COLO668 (cell line): ENCODE data around the gene TTLL5.
"Not testable (repeated sequence)": the region's sequence is repeated elsewhere in the genome, so short reads cannot be mapped to it uniquely, and the experiment has no call there.

Experiments
- DNase-seq: peaks from one replicate; lab custom pipeline; 2025; ENCODE audit not compliant: unreplicated experiment; lab: John Stamatoyannopoulos, UW

Gene TTLL5

GRCh38 chr14:75831455-75831854 lies 170.4 kb downstream of the TTLL5 start:
- DNase-seq = peak; percentile 76

DNA sequence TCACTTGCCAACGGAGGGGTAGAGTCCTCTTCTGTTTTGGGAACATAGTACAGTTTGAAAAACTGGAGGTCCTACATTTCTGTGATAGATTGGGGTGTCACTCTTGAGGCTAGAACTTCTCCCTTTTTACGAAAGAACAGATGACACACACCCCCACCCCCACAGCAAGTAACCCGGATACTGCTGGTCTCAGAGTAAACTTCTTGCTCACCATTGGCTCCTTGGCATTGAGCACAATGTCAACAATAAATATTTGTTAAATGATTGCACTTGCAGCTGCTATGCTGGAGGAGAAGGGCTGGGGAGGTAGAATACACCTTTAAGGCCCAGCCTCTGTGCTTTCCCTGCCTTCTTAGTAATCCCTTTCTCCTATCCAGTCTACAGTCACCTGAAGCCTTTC lies 170.9 kb downstream of the TTLL5 start:
- DNase-seq = peak; percentile 49

DNA sequence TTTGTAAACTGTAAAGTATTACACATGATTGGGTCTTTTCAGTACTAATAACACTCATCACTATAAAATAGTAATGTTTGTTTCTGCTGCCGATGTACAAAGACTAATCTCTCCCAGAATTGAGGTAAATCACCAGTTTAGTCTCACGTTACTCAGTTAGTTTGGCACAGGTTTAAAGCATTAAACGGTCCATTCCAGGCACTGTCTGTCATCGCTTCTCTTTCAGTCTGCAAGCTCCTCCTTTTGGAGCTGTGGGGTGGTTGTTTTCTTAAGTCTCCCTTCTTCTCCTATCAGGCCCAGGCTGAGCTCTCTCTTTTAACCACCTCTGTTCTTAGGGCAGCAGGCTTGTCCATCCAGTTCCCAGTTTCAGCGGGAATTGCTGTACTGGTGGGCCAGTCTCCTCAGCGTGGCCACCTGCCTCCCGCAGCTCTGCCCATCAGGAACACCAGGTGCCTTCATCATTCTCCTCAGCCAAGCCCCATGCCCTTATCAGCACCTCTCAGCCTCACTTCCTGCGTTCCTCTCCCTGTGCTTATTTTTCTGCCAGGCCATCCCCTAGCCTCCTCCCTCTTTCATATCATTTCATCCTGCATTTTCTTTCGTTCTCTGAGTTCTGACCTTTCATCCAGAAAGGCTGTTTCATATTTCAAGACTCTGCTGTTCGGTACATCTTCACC lies 171.7 kb downstream of the TTLL5 start:
- DNase-seq = peak; percentile 42

DNA sequence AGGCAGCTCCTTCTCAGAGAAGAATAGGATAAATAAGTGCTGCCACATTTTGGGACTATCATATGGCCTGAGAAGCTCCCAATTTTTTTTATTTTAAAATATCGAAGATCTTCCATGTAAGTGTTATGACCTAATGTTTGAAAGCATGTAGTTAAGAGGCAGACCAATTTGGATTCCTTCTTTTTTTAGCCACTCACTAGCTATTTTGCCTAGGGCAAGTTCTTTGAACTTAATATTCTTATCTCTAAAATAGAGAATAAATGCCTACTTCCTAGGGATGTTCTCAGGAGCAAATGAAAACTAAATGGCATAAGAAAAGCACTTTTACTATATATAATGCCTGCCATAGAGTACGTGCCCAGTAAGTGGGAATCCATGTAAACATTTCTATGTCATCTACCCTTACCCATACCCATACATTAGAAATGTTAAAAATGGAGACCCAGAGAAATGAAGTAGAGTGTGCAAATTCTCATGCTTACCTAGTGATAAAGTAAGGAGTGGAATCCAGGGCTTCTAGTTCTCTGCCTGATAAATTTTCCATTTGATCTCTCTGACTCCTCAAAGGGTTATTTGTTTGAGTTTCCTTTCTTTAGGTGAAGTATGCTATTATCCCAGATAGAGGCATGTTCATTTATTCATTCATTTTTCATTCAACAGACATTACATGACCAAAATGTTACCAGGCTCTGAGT lies 172.4 kb downstream of the TTLL5 start:
- DNase-seq = no peak

GRCh38 chr14:75835156-75835725 lies 174.2 kb downstream of the TTLL5 start:
- DNase-seq = no peak

DNA sequence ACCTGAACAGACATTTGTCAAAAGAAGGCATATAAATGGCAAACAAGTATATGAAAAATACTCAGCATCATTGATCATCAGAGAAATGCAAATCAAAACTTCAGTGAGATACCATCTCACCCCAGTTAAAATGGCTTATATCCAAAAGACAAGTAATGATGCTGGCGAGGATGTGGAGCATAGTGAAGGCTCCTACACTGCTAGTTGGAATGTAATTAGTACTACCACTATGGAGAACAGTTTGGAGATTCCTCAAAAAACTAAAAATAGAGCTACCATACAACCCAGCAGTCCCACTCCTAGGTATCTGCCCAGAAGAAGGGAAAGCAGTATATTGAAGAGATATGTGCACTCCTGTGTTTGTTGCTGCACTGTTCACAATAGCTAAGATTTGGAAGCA lies 174.7 kb downstream of the TTLL5 start:
- no peak for DNase-seq

DNA sequence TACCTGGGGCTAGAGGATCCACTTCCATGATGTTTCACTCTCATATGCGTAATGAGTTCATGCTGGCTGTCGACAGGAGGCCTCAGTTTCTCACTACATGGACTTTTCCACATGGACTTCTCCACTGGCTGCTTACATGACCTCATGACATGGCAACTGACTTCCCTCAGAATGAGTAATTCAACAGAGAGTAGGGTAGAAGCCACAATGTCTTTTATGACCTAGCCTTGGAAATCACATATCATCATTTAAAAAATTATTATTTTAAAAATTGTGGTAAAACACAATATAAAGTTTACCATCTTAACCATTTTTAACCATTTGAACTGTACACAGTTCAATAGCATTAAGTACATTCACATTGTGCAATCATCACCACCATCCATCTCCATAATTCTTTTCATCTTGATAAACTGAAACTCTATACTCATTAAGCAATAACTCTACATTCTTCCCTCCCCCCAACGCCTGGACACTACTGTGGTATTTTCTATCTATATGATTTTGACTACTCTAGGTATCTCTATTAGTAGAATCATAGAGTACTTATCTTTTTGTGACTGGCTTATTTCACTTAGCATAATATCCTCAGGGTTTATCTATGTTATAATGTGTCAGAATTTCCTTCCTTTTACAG lies 176.2 kb downstream of the TTLL5 start:
- DNase-seq = no peak

DNA sequence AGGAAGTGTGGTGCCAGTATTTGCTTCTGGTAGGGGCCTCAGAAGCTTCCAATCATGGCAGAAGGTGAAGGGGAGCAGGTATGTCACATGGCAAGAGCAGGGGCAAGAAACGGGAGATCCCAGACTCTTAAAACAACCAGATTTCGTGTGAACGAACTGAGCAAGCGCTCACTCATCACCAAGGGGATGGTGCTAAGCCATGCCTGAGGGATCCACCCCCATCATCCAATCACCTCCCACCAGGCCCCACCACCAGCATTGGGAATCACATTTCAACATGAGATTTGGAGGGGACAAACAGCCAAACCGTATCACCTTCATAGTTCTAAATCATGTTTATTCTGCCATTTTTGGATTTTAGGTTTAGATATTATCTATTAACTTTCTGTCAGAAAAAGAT lies 179.9 kb downstream of the TTLL5 start:
- DNase-seq = no peak

- no peak for DNase-seq
Observed at GRCh38 chr14:75842551-75842950, 181.5 kb downstream of the TTLL5 start.

DNA sequence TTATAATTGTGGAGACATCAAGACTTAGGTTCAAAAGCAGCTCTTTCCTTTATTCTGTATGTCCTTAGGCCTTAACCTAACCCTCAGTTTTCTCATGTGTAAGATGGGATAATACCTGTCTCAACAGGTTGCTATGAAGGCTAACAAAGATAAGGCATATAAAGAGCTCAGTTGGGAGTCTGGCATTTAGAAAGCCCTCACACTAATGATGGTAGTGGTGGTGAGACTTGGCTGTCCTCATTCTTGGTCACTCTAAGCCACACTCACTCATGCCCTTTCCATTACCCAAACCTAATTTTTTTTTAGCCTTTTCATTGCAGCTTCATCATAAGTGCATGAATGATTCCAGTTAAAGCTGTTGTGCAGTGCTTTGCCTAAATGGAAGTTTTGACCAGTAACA lies 183.4 kb downstream of the TTLL5 start:
- no peak for DNase-seq

DNA sequence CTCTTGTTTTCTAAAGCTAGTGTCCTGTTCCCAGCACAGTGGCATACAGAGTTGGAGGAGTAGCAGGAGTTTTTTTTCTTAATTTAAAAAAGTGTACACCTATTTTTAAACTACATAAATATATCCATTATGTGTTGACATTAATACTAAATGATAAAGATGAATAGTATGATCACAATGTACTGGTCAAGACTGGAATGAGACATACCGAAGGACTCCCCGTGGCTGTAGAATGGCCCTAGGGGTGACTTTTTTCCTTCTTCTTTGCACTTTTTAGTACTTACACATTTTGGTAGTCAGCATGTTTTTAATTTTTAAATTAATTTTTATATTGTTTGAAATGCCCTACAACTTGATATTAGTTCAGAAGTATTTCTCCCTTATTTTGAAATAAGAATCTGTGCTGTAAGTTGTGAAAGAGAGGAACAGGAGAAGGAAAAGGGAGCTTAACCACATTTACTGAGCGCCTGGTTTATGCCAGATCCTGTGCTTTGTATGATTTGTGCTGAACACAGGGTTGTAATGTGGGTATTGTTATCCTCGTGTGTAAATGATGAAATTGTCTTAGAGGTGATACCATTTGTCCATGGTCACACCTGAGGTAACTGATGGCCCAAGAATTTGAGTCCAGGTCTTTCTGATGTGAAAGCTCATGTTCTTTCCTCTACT lies 184.2 kb downstream of the TTLL5 start:
- no peak for DNase-seq

GRCh38 chr14:75846694-75847093 lies 185.6 kb downstream of the TTLL5 start:
- not testable (repeated sequence) for DNase-seq

GRCh38 chr14:75847584-75847983 lies 186.5 kb downstream of the TTLL5 start:
- no peak for DNase-seq

- no peak for DNase-seq
Observed at GRCh38 chr14:75848167-75848913, 187.3 kb downstream of the TTLL5 start.

- DNase-seq = no peak
Observed at GRCh38 chr14:75849300-75849895, 188.4 kb downstream of the TTLL5 start.

GRCh38 chr14:75851574-75851866 lies 190.5 kb downstream of the TTLL5 start:
- DNase-seq = no peak

GRCh38 chr14:75854111-75854799 lies 193.2 kb downstream of the TTLL5 start:
- no peak for DNase-seq

- no peak for DNase-seq
Observed at GRCh38 chr14:75857199-75857598, 196.2 kb downstream of the TTLL5 start.

- DNase-seq = no peak
Observed at GRCh38 chr14:75858362-75858761, 197.3 kb downstream of the TTLL5 start.

DNA sequence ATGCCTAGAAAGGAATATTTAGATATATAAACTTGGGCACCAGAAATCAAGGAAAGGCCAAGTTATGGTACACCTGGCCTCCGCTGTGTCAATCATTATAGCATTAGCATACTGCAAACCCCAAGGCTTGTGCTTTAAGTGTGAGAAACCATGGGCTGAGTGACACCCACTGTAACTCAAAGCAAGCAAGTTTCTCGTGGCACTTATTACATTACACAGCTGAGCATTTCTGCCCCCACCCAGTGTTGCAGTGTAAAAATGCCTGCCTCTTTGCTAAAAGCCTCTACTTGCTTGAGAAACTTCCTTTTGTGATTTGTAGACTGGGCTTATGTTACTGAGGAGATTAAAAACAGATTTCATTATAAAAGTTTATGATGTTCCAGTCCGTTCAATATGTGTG lies 198.7 kb downstream of the TTLL5 start:
- no peak for DNase-seq
